ENCODE measurements around the gene ANKRD40CL. TPM values are rescaled to one million over a fixed set of nuclear protein-coding genes. Genes with fewer than 3 reads are reported as not detected.

The ANKRD40CL gene
- total and polyA plus RNA-seq, 7 donors, result not detected

GRCh38 chr17:50719924-50720794 lies 47.2 kb downstream of the ANKRD40CL start:
- no peak for TF ChIP-seq CTCF (IDR thresholded peaks at IDR 0.05)
- ATAC-seq (no peak), DNase-seq (no peak)
- Histone ChIP-seq H3K9me3 (no peaks in the 10 kb centered on the region), H3K4me1 (peaks cover 41% of the 10 kb centered on the region), H3K27ac (peak overlapping the region; percentile 98), H3K36me3 (ENCODE audit: insufficient read depth in 1 of 2, low read depth in 1 of 2) (peaks cover 0 to 2% of the 10 kb centered on the region in 2 donors), H3K4me3 (peak overlapping the region; percentile 92), H3K27me3 (ENCODE audit: insufficient read depth in 3 of 3, low read length in 2 of 3) (no peaks in the 10 kb centered on the region)
- 0 to 1% (median 0%) methylated on average over 25 of the region's 25 CpGs for WGBS, 3 donors
- intact Hi-C loops (cut with DNase I), result no loop called here

GRCh38 chr17:50719144-50719923 lies 48.0 kb downstream of the ANKRD40CL start, which contains the start of gene LUC7L3:
Gene LUC7L3, plus strand, starts transcription at chr17:50719603. Its CDS starts 130 bp downstream, at chr17:50719733.
- Histone ChIP-seq H3K4me1 (peaks cover 35% of the 10 kb centered on the region), H3K4me3 (peak within 1 kb of the TSS; percentile 92), H3K36me3 (ENCODE audit: insufficient read depth in 1 of 2, low read depth in 1 of 2) (no peaks in the 10 kb centered on the region), H3K27me3 (ENCODE audit: insufficient read depth in 3 of 3, low read length in 2 of 3) (no peaks in the 10 kb centered on the region), H3K9me3 (no peaks in the 10 kb centered on the region), H3K27ac (peak within 1 kb of the TSS; percentile 98)
- 1 to 2% (median 1%) methylated on average over 75 to 76 of the region's 76 CpGs for WGBS, 3 donors
- ATAC-seq (peak; percentile 98 to 99 (median 98)), DNase-seq (peak; percentile 96)
- TF ChIP-seq CTCF (IDR thresholded peaks at IDR 0.05), result no peak
- intact Hi-C loops (cut with DNase I), result no loop called here

GRCh38 chr17:50715471-50715870 lies 51.8 kb downstream of the ANKRD40CL start:
- DNase-seq (no peak), ATAC-seq (no peak)
- 85 to 86% (median 86%) methylated on average over 3 of the region's 3 CpGs for WGBS, 3 donors
- H3K4me3 ChIP-seq, result no peak overlapping the region
- H3K36me3 ChIP-seq (ENCODE audit: insufficient read depth in 1 of 2, low read depth in 1 of 2), result no peaks in the 10 kb centered on the region
- no peaks in the 10 kb centered on the region for H3K9me3 ChIP-seq
- no peaks in the 10 kb centered on the region for H3K4me1 ChIP-seq
- no peaks in the 10 kb centered on the region for H3K27me3 ChIP-seq (ENCODE audit: insufficient read depth in 3 of 3, low read length in 2 of 3)
- no peak for TF ChIP-seq CTCF (IDR thresholded peaks at IDR 0.05)
- intact Hi-C loops (cut with DNase I), result no loop called here
- no peak overlapping the region for H3K27ac ChIP-seq

GRCh38 chr17:50712641-50713040 lies 54.7 kb downstream of the ANKRD40CL start:
- DNase-seq, result no peak
- H3K4me3 ChIP-seq, result no peak overlapping the region
- WGBS, 3 donors, result 80 to 89% (median 87%) methylated on average over 9 of the region's 9 CpGs
- peaks cover 17% of the 10 kb centered on the region for H3K4me1 ChIP-seq
- H3K27ac ChIP-seq, result no peak overlapping the region
- intact Hi-C loops (cut with DNase I), result no loop called here
- H3K27me3 ChIP-seq (ENCODE audit: insufficient read depth in 3 of 3, low read length in 2 of 3), result no peaks in the 10 kb centered on the region
- H3K9me3 ChIP-seq, result no peaks in the 10 kb centered on the region
- H3K36me3 ChIP-seq (ENCODE audit: insufficient read depth in 1 of 2, low read depth in 1 of 2), result no peaks in the 10 kb centered on the region
- no peak for TF ChIP-seq CTCF (IDR thresholded peaks at IDR 0.05)
- ATAC-seq, result no peak

Other genes starting within 250 kb of the ANKRD40CL start
- gene EPN3, start 234.8 kb downstream of the ANKRD40CL start, total RNA-seq, result under 1 TPM in 2 of 4 donors, not detected in 2; 0.12 to 0.15 TPM
- gene EPN3, start 234.8 kb downstream of the ANKRD40CL start, polyA plus RNA-seq, result under 1 TPM in 1 of 3 donors, not detected in 2; 0.03 TPM
- 10 to 100 TPM; 16.7 to 25.8 (median 21.9) TPM for gene SPATA20, start 220.3 kb downstream of the ANKRD40CL start, total RNA-seq
- 1 to 10 TPM; 4.8 to 9.7 (median 5.4) TPM for gene SPATA20, start 220.3 kb downstream of the ANKRD40CL start, polyA plus RNA-seq
- under 1 TPM in 3 of 4 donors, not detected in 1; 0.02 to 0.24 (median 0.17) TPM for gene CACNA1G, start 206.8 kb downstream of the ANKRD40CL start, total RNA-seq
- gene CACNA1G, start 206.8 kb downstream of the ANKRD40CL start, polyA plus RNA-seq, result under 1 TPM in 2 of 3 donors, not detected in 1; 0.04 TPM
- 1 to 10 TPM in 2 of 4 donors, under 1 TPM in 2; 0.36 to 1.6 (median 0.94) TPM for gene ABCC3, start 132.6 kb downstream of the ANKRD40CL start, total RNA-seq
- gene ABCC3, start 132.6 kb downstream of the ANKRD40CL start, polyA plus RNA-seq, result 1 to 10 TPM in 1 of 3 donors, under 1 TPM in 2; 0.39 to 1.2 (median 0.45) TPM
- gene ANKRD40, start 59.6 kb downstream of the ANKRD40CL start, total RNA-seq, result 100 to 1,000 TPM in 3 of 4 donors, 10 to 100 TPM in 1; 91.8 to 132 (median 112) TPM
- gene ANKRD40, start 59.6 kb downstream of the ANKRD40CL start, polyA plus RNA-seq, result 100 to 1,000 TPM in 1 of 3 donors, 10 to 100 TPM in 2; 42.6 to 155 (median 46.6) TPM
- gene LUC7L3, start 47.9 kb downstream of the ANKRD40CL start, total RNA-seq, result 10 to 100 TPM; 25.4 to 55.9 (median 49.9) TPM
- gene LUC7L3, start 47.9 kb downstream of the ANKRD40CL start, polyA plus RNA-seq, result 100 to 1,000 TPM in 1 of 3 donors, 10 to 100 TPM in 2; 33.4 to 108 (median 49.2) TPM
- gene WFIKKN2, start 68.1 kb upstream of the ANKRD40CL start, total RNA-seq, result 1 to 10 TPM in 2 of 4 donors, under 1 TPM in 2; 0.25 to 3.4 (median 1.1) TPM
- gene WFIKKN2, start 68.1 kb upstream of the ANKRD40CL start, polyA plus RNA-seq, result under 1 TPM; 0.09 to 0.32 (median 0.30) TPM
- gene TOB1, start 98.8 kb upstream of the ANKRD40CL start, total RNA-seq, result 100 to 1,000 TPM in 3 of 4 donors, 10 to 100 TPM in 1; 74.9 to 155 (median 102) TPM
- gene TOB1, start 98.8 kb upstream of the ANKRD40CL start, polyA plus RNA-seq, result 10 to 100 TPM; 12.8 to 40.9 (median 21.4) TPM